Activated T-cell treated with anti-CD3 and anti-CD28 coated beads, Interleukin-2, amount 50 U/mL, for 24 hours (primary cell): Measurements from ENCODE around the gene WT1.
A peak's percentile ranks its signal among the peaks of the same experiment; 100 is the strongest.

Experiments used
- DNase-seq: peaks from one replicate; pipeline ENCODE4 v3.0.0-alpha.2; 2020
- H3K27ac Mint-ChIP-seq: 2 replicates; pipeline ENCODE4 v1.8.0; 2020; ENCODE audit warnings: mild to moderate bottlenecking, mixed read lengths
- H3K27me3 Mint-ChIP-seq: 2 replicates; pipeline ENCODE4 v1.8.0; 2020; ENCODE audit warnings: mixed read lengths
- H3K36me3 Mint-ChIP-seq: 2 replicates; pipeline ENCODE4 v1.8.0; 2020; ENCODE audit warnings: low read depth, mixed read lengths
- H3K4me1 Mint-ChIP-seq: 2 replicates; pipeline ENCODE4 v1.8.0; 2020; ENCODE audit warnings: low read depth, mixed read lengths
- H3K4me3 Mint-ChIP-seq: 2 replicates; pipeline ENCODE4 v1.8.0; 2020; ENCODE audit warnings: mild to moderate bottlenecking, moderate library complexity, mixed read lengths
- H3K9me3 Mint-ChIP-seq: 2 replicates; pipeline ENCODE4 v1.8.0; 2020; ENCODE audit warnings: mixed read lengths

The WT1 gene

DNA sequence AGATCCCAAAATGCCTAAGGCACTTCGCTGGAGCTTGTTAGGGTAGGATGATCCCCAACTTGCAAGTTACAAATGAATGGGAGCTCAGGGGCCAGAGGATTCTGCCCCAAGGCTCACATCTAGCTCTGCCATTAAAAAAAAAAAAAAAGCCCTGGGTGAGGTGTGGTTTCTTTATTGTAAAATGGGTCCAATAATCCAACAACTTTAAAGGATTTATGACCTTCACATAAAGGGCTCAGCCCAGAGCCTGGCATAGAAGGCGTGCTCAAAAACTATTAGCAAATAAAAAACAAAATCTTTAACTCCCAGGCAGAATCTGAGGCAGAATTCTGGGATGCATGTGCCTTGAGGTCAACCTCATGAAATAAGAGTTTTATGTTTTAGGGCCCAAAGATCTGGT, 42.5 kb downstream of the WT1 start:
- no peak overlapping the region for H3K4me3 Mint-ChIP-seq
- peaks cover 7% of the 10 kb centered on the region for H3K27me3 Mint-ChIP-seq
- no peaks in the 10 kb centered on the region for H3K9me3 Mint-ChIP-seq

DNA sequence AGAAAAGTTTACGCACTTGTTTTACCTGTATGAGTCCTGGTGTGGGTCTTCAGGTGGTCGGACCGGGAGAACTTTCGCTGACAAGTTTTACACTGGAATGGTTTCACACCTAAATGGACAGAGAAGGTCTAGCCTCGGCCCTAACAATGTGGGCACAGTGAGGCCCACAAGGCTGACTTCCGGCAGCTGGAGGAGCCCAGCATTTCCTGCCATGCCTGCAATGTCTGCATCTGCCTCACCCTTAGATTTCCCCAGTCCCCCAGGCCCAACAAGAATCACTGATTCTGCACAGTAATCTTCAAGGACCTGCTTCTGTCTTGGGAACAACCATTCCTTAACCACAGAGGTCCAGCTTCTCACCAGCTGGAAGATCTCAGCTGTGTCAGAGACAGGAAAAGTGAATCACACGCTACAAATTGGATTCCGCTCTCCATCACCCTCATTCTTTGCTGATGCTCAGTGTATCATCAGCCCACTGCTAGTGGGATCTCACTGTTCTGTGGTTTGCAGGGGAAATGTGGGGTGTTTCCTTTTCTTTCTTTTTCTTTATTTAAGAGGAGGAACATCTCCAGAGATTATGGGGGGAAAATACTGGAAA, 43.3 kb downstream of the WT1 start:
- no peak overlapping the region for H3K4me3 Mint-ChIP-seq
- no peaks in the 10 kb centered on the region for H3K36me3 Mint-ChIP-seq
- DNase-seq = no peak
- no peak overlapping the region for H3K27ac Mint-ChIP-seq
- H3K4me1 Mint-ChIP-seq = no peaks in the 10 kb centered on the region
- no peaks in the 10 kb centered on the region for H3K9me3 Mint-ChIP-seq
- peaks cover 7% of the 10 kb centered on the region for H3K27me3 Mint-ChIP-seq

More for the DNA sequence above, 42.5 kb downstream of the WT1 start:
- no peaks in the 10 kb centered on the region for H3K4me1 Mint-ChIP-seq
- DNase-seq = no peak
- H3K36me3 Mint-ChIP-seq = no peaks in the 10 kb centered on the region
- H3K27ac Mint-ChIP-seq = no peak overlapping the region

DNA sequence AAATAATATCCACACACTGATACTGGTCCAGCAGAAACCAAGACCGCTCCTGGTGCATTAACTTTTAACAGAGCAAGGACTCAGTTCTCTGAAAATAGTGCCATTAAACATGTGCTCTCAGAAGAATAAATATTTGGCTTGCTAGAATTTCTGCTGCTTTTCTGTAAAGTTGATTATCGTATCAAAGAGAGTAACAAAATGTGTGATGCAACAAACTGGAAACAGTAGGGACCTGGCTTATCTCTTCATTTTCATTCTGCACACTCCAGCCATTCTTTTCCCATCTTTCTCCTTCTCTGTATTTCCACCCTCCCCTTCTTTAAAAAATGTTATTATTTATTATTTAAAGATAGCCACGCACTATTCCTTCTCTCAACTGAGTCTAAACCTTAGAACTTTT, 43.9 kb downstream of the WT1 start:
- no peak for DNase-seq
- no peaks in the 10 kb centered on the region for H3K4me1 Mint-ChIP-seq
- no peak overlapping the region for H3K27ac Mint-ChIP-seq
- peaks cover 5% of the 10 kb centered on the region for H3K27me3 Mint-ChIP-seq
- H3K36me3 Mint-ChIP-seq = no peaks in the 10 kb centered on the region
- H3K4me3 Mint-ChIP-seq = no peak overlapping the region
- H3K9me3 Mint-ChIP-seq = no peaks in the 10 kb centered on the region

DNA sequence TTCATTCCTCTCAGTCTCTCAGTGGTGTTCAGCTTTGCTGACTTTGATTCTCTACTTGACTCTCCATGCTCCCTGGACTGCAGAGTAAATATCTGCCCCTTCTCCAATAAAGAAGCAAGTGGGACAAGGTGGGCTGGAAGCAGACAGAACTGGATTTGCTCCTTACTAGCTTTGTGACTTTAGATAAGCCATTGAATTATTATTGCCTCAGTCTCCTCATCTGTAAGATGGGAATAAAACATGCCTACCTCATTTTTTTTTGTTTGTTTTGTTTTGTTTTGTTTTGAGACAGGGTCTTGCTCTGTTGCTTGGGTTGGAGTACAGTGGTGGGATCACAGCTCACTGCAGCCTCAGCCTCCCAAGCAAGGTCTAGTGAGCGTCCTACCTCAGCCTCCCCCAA, 44.6 kb downstream of the WT1 start:
- DNase-seq = no peak
- Mint-ChIP-seq H3K9me3 (no peaks in the 10 kb centered on the region), H3K4me3 (no peak overlapping the region), H3K27ac (no peak overlapping the region), H3K4me1 (no peaks in the 10 kb centered on the region), H3K36me3 (no peaks in the 10 kb centered on the region), H3K27me3 (peaks cover 5% of the 10 kb centered on the region)

DNA sequence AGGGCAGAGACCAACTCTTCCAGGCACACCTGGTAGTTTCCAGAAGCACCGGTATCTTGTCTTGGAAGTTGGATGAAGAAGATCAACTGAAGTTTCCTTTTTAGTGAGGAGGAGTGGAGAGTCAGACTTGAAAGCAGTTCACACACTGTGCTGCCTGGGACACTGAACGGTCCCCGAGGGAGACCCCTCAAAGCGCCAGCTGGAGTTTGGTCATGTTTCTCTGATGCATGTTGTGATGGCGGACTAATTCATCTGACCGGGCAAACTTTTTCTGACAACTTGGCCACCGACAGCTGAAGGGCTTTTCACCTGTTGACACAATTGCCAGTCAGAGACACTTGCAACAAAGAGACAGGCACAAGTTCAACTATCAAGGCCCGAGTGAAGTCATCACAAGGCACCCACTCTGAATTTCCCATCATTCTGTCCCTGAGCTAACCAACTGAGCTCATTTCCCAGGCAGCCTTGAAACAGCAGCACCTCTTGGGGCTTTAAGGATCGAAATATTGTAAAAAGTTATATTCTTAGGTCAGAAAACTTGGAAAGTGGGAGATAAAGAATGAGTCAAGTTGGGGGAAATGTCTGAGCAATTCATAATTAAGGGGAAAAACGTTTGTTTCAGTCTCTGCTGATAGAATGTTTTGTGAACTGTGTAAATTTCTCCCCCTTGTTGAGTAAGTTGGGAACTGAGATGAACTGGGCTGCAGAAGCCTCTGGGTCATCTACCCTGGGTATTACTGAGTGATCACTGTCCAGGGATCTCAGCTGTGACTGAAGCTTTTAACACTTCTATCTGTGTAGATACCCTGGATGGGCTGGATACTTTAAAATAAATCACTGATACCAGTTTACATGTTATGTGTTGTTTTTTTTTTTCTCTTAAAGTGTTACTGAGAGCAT, 46.2 kb downstream of the WT1 start:
- Mint-ChIP-seq H3K27me3 (peaks cover 14% of the 10 kb centered on the region), H3K4me1 (no peaks in the 10 kb centered on the region), H3K27ac (no peak overlapping the region), H3K9me3 (no peaks in the 10 kb centered on the region), H3K36me3 (no peaks in the 10 kb centered on the region), H3K4me3 (no peak overlapping the region)
- DNase-seq = no peak

DNA sequence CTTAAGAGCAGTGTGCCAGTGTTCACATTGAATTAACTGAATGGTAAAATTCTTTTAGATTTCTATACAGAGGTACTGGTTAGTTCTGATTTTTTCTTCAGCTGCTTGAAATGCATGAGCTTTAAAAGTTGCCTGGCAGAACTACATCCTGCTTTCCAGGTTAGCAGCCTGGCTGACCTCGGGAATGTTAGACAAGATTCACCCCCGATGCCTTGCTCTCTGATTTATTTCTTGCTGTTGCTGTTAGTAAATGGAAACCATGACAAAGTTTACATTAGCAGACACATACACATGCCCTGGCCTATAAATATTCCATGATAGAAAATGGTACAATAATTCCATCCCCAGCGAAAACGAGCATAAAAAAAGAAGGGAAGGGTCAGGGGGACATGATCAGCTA, 47.0 kb downstream of the WT1 start:
- Mint-ChIP-seq H3K36me3 (no peaks in the 10 kb centered on the region), H3K27me3 (peaks cover 18% of the 10 kb centered on the region), H3K27ac (no peak overlapping the region), H3K9me3 (no peaks in the 10 kb centered on the region), H3K4me3 (no peak overlapping the region), H3K4me1 (no peaks in the 10 kb centered on the region)
- DNase-seq = no peak

DNA sequence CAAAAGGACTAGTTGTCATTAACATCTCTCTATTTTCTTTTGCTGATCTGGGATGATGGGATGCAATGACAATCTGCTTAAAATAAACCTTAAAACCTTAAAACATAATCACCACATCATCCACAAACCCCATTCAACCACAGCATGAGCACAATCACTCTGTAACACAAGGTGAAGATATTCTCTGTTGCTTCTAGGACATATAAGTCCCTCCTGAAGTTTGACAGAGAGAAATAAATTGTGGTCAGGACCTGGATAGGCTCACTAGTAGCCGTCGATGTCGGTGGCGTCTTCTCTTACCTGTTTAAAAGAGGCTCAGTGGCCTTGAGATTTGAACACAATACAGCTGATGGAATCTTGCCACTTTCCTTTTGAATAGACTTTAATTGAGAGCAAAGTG, 47.9 kb downstream of the WT1 start:
- H3K27me3 Mint-ChIP-seq = peaks cover 25% of the 10 kb centered on the region
- no peak for DNase-seq
- H3K4me1 Mint-ChIP-seq = no peaks in the 10 kb centered on the region
- H3K4me3 Mint-ChIP-seq = no peak overlapping the region
- no peak overlapping the region for H3K27ac Mint-ChIP-seq
- no peaks in the 10 kb centered on the region for H3K9me3 Mint-ChIP-seq
- H3K36me3 Mint-ChIP-seq = no peaks in the 10 kb centered on the region

DNA sequence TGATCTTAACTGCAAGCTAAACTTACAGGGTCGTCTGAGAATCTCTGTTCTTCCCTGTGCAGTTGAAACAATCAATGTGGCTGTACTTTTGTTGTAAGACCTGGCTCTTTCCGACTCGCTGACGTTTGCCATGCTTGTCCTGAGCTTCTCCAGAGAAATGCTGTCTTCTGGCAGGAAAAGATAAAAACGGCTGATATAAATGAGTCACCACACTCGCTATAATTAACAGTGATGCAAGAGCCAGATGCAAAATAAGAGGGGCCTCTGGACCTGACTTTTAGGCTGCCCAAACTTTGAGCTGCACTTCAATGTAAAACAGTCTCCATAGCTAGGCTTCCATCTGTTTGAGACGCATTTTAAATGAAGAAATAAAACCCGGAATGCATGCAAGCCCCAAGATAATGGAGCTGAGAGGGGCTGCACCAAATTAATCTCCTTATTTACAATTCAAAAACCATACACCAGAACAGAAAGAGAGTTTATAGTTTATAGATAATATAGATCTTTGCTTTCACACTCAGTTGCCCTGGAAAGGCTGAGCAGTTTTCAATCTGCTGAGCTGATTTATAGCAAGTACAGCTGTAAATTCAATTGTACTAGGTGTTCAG, 48.5 kb downstream of the WT1 start:
- H3K4me3 Mint-ChIP-seq = no peak overlapping the region
- no peaks in the 10 kb centered on the region for H3K36me3 Mint-ChIP-seq
- no peaks in the 10 kb centered on the region for H3K4me1 Mint-ChIP-seq
- no peaks in the 10 kb centered on the region for H3K9me3 Mint-ChIP-seq
- H3K27me3 Mint-ChIP-seq = peaks cover 27% of the 10 kb centered on the region
- DNase-seq = no peak
- H3K27ac Mint-ChIP-seq = no peak overlapping the region

DNA sequence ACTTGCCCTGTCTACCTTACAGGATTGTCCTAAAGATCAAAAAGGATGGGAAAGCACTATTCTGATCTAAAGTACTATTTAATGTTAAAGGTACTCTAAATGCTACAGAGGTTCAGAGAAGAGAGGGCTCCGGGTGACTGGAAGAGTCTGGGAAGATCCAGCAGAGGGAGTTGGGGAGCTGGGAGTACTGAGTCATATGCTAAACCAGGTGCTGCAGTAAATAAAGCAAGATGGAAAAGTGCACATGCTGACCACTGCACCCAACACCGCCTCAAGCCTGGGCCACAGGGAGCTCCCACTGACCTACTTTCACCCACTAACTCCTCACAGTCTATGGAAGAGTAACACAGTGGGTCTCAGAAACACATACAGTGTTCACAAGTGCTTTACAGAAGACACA, 49.3 kb downstream of the WT1 start:
- no peak overlapping the region for H3K27ac Mint-ChIP-seq
- no peak overlapping the region for H3K4me3 Mint-ChIP-seq
- peaks cover 27% of the 10 kb centered on the region for H3K27me3 Mint-ChIP-seq
- H3K4me1 Mint-ChIP-seq = no peaks in the 10 kb centered on the region
- no peak for DNase-seq
- no peaks in the 10 kb centered on the region for H3K9me3 Mint-ChIP-seq
- H3K36me3 Mint-ChIP-seq = no peaks in the 10 kb centered on the region

DNA sequence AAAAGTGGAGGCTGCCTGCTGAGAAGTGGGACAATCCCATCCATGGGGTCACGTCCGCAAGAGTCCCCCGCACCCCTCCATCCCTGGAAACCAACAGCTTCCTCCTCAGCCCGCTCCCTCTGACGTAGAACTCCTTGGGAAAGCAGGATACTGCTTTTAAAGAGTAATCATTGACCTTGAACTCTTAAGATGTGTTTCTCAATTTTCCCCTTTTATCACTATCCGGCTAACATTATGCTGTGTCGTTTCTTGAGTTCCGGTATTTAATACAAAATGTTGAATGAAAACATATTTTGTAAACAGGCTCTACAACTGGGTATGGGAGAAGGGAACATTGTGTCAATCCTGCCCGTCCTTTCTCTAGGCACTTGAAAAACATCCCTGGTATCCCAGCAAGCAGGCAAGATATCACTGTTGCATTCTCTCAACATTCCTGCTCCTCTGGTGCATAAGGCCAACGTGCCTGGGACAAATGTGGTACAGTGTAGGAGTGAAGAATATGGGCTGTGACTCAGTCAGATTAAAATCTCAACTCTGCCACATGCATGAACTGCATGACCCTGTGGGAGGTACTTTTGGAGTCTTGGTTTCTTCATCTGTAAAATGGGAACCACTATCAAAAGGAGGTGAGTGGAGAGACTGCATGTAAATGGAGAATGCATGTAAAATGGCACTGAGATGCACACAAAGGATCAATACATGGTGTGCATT, 52.8 kb downstream of the WT1 start:
- H3K27ac Mint-ChIP-seq = no peak overlapping the region
- H3K4me3 Mint-ChIP-seq = no peak overlapping the region
- DNase-seq = no peak
- no peaks in the 10 kb centered on the region for H3K9me3 Mint-ChIP-seq
- no peaks in the 10 kb centered on the region for H3K36me3 Mint-ChIP-seq
- peaks cover 27% of the 10 kb centered on the region for H3K27me3 Mint-ChIP-seq
- no peaks in the 10 kb centered on the region for H3K4me1 Mint-ChIP-seq

DNA sequence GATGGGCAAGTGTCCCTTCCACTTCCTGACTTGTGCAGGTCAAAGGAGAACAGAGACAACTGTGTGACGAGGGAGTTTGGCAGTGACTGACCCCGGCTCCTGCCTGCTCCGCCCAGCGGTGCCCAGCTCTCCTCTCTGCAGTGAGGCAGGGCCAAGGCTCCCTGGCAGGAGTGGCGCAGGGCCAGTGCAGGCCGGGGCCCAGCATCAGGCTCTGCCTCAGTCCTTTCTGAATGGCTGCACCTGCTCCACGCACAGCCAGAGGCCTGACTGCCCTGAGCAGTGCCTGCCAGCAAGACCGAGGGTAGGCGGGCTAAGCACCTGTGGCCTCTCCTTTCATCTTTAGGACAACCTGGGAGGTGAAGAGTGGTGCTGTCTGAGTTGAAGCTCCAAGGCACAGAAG, 54.2 kb downstream of the WT1 start:
- no peaks in the 10 kb centered on the region for H3K36me3 Mint-ChIP-seq

DNA sequence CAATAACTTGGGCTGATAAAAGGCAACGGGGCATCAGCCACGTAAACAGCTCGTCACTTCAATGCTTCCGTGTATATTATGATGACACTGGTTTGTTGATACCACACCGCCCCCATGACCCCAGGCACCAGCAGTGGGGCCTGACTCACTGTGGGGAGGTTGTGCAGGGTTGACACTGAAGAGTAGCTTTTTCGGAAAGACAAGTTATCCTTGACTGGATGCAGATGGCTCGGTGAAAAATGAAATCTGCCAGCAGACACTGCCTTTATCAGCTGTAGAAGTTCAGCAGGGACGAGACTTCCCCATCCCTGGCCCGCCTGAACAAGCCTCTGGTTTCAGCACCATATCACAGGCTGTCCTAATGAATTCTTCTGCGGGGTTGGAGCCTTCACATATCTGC, 55.6 kb downstream of the WT1 start:
- DNase-seq = no peak
- Mint-ChIP-seq H3K27me3 (peaks cover 26% of the 10 kb centered on the region), H3K36me3 (no peaks in the 10 kb centered on the region), H3K4me1 (no peaks in the 10 kb centered on the region), H3K9me3 (no peaks in the 10 kb centered on the region), H3K4me3 (no peak overlapping the region), H3K27ac (no peak overlapping the region)

More for the DNA sequence above, 54.2 kb downstream of the WT1 start:
- H3K27me3 Mint-ChIP-seq = peaks cover 29% of the 10 kb centered on the region
- H3K4me1 Mint-ChIP-seq = no peaks in the 10 kb centered on the region
- H3K4me3 Mint-ChIP-seq = no peak overlapping the region
- H3K9me3 Mint-ChIP-seq = no peaks in the 10 kb centered on the region
- DNase-seq = no peak
- H3K27ac Mint-ChIP-seq = no peak overlapping the region

DNA sequence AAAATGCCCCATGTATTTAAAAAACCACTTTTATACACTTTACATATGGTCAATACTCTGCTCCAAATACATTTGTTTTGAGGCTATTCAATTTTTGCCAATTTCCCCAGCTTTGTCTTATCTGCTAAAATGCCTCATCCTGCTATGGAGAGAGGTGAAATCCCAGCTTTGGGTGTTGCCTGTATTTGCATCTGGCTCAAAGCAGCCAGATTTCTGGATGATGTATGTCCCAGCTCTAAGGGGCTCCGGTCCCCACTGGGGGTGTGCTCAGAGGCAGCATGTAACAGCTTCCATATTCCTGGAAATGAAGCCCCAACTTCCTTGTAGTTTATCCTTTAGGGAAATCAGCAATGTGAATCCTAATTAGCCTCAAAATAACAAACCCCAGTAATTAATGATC, 59.5 kb downstream of the WT1 start:
- no peaks in the 10 kb centered on the region for H3K36me3 Mint-ChIP-seq
- H3K9me3 Mint-ChIP-seq = no peaks in the 10 kb centered on the region

DNA sequence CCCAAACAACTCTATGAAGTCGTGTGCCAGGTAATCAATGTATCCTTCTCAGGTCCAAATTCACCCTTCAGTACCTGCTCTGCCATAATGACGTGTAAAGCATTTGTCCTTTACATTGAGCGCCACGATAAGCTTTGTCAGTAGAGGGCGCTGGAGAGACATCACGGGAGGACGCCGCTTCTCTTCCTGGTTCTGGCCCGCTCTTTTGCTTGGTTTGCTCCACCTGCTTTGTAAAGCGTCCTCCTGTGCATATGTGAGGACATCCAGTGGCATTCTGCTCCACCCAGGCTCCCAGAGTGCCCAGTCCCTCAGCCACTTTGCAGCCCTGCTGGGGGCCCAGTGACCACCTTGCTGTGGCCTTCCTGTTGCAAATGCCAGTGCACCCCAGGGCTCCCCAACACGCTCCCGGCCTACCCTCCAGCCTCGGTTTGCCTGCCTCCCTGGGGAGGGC, 61.1 kb downstream of the WT1 start:
- H3K27me3 Mint-ChIP-seq = peaks cover 21% of the 10 kb centered on the region
- H3K9me3 Mint-ChIP-seq = peaks cover 4% of the 10 kb centered on the region
- H3K4me1 Mint-ChIP-seq = no peaks in the 10 kb centered on the region
- H3K4me3 Mint-ChIP-seq = no peak overlapping the region
- no peak overlapping the region for H3K27ac Mint-ChIP-seq
- H3K36me3 Mint-ChIP-seq = no peaks in the 10 kb centered on the region
- peak; percentile 31 for DNase-seq

More for the DNA sequence above, 59.5 kb downstream of the WT1 start:
- Mint-ChIP-seq H3K4me3 (no peak overlapping the region), H3K27me3 (peaks cover 21% of the 10 kb centered on the region), H3K4me1 (no peaks in the 10 kb centered on the region), H3K27ac (no peak overlapping the region)
- DNase-seq = no peak
